GM23338 (cell line): ENCODE results near the gene TBC1D14. TPM values are rescaled to one million over a fixed set of nuclear protein-coding genes. Genes with fewer than 3 reads are reported as not detected.

Source experiments
- ATAC-seq: fragments of 200-7000 bp; cut with Tn5 transposase; 3 replicates; pipeline ENCODE4 v1.9.1; 2020
- DNase-seq: peaks from one replicate; pipeline ENCODE4 v3.0.0-alpha.2; 2015; ENCODE audit warnings: low spot score
- H2AFZ ChIP-seq: fragments of 200-600 bp; sonication (generic); 2 replicates; pipeline ENCODE4 v1.8.0; 2016; ENCODE audit warnings: antibody characterized with exemption, mild to moderate bottlenecking, moderate library complexity
- H3F3A ChIP-seq: fragments of 200-600 bp; sonication (generic); replicated peaks from 2 replicates; pipeline ENCODE4 v1.8.0; 2017; ENCODE audit warnings: antibody characterized with exemption, mixed run types, low read depth
- H3K27ac ChIP-seq: fragments of 200-600 bp; sonication (generic); 2 replicates; pipeline ENCODE4 v1.6.1; 2016; ENCODE audit warnings: low read depth
- H3K27me3 ChIP-seq: fragments of 200-600 bp; sonication (generic); 2 replicates; pipeline ENCODE4 v1.8.0; 2016; ENCODE audit warnings: mild to moderate bottlenecking, mixed run types, moderate library complexity; ENCODE audit not compliant: insufficient read depth
- H3K36me3 ChIP-seq: fragments of 200-600 bp; sonication (generic); 2 replicates; pipeline ENCODE4 v1.8.0; 2016; ENCODE audit warnings: mild to moderate bottlenecking; ENCODE audit not compliant: insufficient read depth
- H3K4me1 ChIP-seq: fragments of 200-600 bp; sonication (generic); 2 replicates; pipeline ENCODE4 v1.8.0; 2016; ENCODE audit warnings: mild to moderate bottlenecking, moderate library complexity; ENCODE audit not compliant: insufficient read depth
- H3K4me2 ChIP-seq: fragments of 200-600 bp; sonication (generic); 2 replicates; pipeline ENCODE4 v1.7.1; 2017; ENCODE audit warnings: mixed run types
- H3K4me3 ChIP-seq: fragments of 200-600 bp; sonication (generic); 2 replicates; pipeline ENCODE4 v1.6.1; 2016; ENCODE audit warnings: mixed run types
- H3K79me2 ChIP-seq: fragments of 200-600 bp; sonication (generic); replicated peaks from 2 replicates; pipeline ENCODE4 v1.8.0; 2017; ENCODE audit warnings: mild to moderate bottlenecking; ENCODE audit not compliant: insufficient read depth
- H3K9me2 ChIP-seq: fragments of 200-600 bp; sonication (generic); 2 replicates; pipeline ENCODE4 v1.8.0; 2017; ENCODE audit not compliant: insufficient read depth
- H4K20me1 ChIP-seq: fragments of 200-600 bp; sonication (generic); replicated peaks from 2 replicates; pipeline ENCODE4 v1.8.0; 2017; ENCODE audit warnings: mild to moderate bottlenecking; ENCODE audit not compliant: insufficient read depth
- H3K27ac Mint-ChIP-seq: 2 replicates; pipeline ENCODE4 v1.8.0; 2020; ENCODE audit warnings: inconsistent platforms, mild to moderate bottlenecking, moderate library complexity, mixed read lengths
- H3K27me3 Mint-ChIP-seq: 3 replicates; pipeline ENCODE4 v1.8.0; 2022; ENCODE audit warnings: low read depth, mild to moderate bottlenecking, moderate library complexity, mixed read lengths, inconsistent platforms; ENCODE audit not compliant: insufficient read depth, poor library complexity
- H3K36me3 Mint-ChIP-seq: 3 replicates; pipeline ENCODE4 v1.8.0; 2021; ENCODE audit warnings: low read depth, mild to moderate bottlenecking, inconsistent platforms, moderate library complexity, mixed read lengths
- H3K4me1 Mint-ChIP-seq: 3 replicates; pipeline ENCODE4 v1.8.0; 2020; ENCODE audit warnings: mild to moderate bottlenecking, inconsistent platforms, mixed read lengths
- H3K4me3 Mint-ChIP-seq: 3 replicates; pipeline ENCODE4 v1.8.0; 2021; ENCODE audit warnings: moderate library complexity, mild to moderate bottlenecking, inconsistent platforms, mixed read lengths
- H3K9me3 Mint-ChIP-seq: 3 replicates; pipeline ENCODE4 v1.8.0; 2020; ENCODE audit warnings: moderate library complexity, mild to moderate bottlenecking, inconsistent platforms, mixed read lengths
- CREB1 ChIP-seq: fragments of 250-450 bp; sonication (Bioruptor Pico); IDR thresholded peaks from 2 replicates; pipeline ENCODE4 v1.5.0; 2020; ENCODE audit warnings: low read depth, mild to moderate bottlenecking, moderate library complexity
- CTCF ChIP-seq, 2 experiments: fragments of 200-600 bp in 1 of 2; sonication (generic) in 1 of 2; conservative IDR thresholded peaks; 2 replicates each; pipeline versions ENCODE4 v1.5.1 to v1.6.1; 2016 to 2017; ENCODE audit warnings: antibody characterized with exemption in 2 of 2, low read depth in 2 of 2, mild to moderate bottlenecking in 2 of 2, moderate library complexity in 1 of 2
- ETS1 ChIP-seq: IDR thresholded peaks from 2 replicates; pipeline ENCODE4 v1.6.1; 2016; ENCODE audit warnings: antibody characterized with exemption
- EZH2 ChIP-seq: fragments of 200-600 bp; sonication (generic); IDR thresholded peaks from one replicate; pipeline ENCODE4 v1.8.0; 2017; ENCODE audit warnings: antibody characterized with exemption, mild to moderate bottlenecking, low read depth; ENCODE audit not compliant: unreplicated experiment
- EZH2phosphoT487 ChIP-seq: fragments of 200-600 bp; sonication (generic); IDR thresholded peaks from one replicate; pipeline ENCODE4 v1.8.1; 2018; ENCODE audit warnings: antibody characterized with exemption; ENCODE audit not compliant: unreplicated experiment
- JUNB ChIP-seq: IDR thresholded peaks from one replicate; pipeline ENCODE4 v1.6.1; 2016; ENCODE audit warnings: antibody characterized with exemption; ENCODE audit not compliant: unreplicated experiment
- NANOG ChIP-seq: IDR thresholded peaks from 2 replicates; pipeline ENCODE4 v1.6.1; 2016; ENCODE audit warnings: antibody characterized with exemption, borderline replicate concordance
- POLR2AphosphoS5 ChIP-seq: IDR thresholded peaks from 2 replicates; pipeline ENCODE4 v1.6.1; 2016; ENCODE audit warnings: antibody characterized with exemption, low read depth
- STAT1 ChIP-seq: IDR thresholded peaks from one replicate; pipeline ENCODE4 v1.6.1; 2016; ENCODE audit warnings: antibody characterized with exemption; ENCODE audit not compliant: unreplicated experiment
- ZNF114 ChIP-seq: fragments of 250-450 bp; sonication (Bioruptor Pico); IDR thresholded peaks from 2 replicates; pipeline ENCODE4 v1.5.0; 2020; ENCODE audit warnings: mild to moderate bottlenecking, moderate library complexity
- ZNF331 ChIP-seq: fragments of 250-450 bp; sonication (Bioruptor Pico); IDR thresholded peaks from 2 replicates; pipeline ENCODE4 v1.5.0; 2020; ENCODE audit warnings: low read depth, mild to moderate bottlenecking, moderate library complexity
- polyA plus RNA-seq: library from polyadenylated mRNA; unstranded; fragments of >200 nt; fragmentation: Nextera tagmentation; extraction: Ambion mirVana; gene quantifications from 2 replicates; pipeline ENCODE4 v1.2.1, GENCODE V29; 2016
- total RNA-seq: library from RNA; depleted of rRNA; stranded (reverse); fragments of >200 nt; shearing (Covaris generic); gene quantifications from 2 replicates; pipeline ENCODE4 v1.2.3, GENCODE V29; 2014
- TF ChIP-seq, protein P1 (sequence below): IDR thresholded peaks from one replicate; pipeline ENCODE4 v1.6.1; 2018; ENCODE audit warnings: antibody characterized with exemption; ENCODE audit not compliant: unreplicated experiment
- TF ChIP-seq, protein P2 (sequence below): fragments of 250-450 bp; sonication (Bioruptor Pico); IDR thresholded peaks from 2 replicates; pipeline ENCODE4 v1.5.0; 2020; ENCODE audit warnings: mild to moderate bottlenecking, moderate library complexity

Gene TBC1D14
- total and polyA plus RNA-seq, 2 experiments from 2014 or later = 18.2 to 59.7 TPM

DNA sequence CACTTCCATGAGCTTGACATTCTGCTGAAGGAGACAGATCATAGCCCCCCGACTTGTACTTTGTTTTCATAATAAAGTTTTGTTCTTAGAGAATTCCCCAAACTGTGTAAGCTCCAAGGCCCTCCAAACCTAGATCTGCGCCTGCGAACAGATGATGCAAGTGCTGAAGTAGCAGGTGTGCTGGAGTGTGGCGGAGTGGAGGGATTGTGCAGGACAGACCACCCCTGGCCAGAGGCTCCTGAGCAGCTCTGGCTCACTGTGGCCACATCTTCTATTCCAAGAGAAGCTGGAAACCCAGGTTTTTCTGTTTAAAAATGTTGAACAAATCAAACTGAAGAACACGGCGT lies 46.4 kb downstream of the TBC1D14 start:
- Histone ChIP-seq H3K79me2 (peaks cover 70% of the 10 kb centered on the region), H3K27ac (no peak overlapping the region), H2AFZ (no peak overlapping the region), H3K9me2 (no peaks in the 10 kb centered on the region), H3K27me3 (no peaks in the 10 kb centered on the region), H3K4me3 (no peak overlapping the region), H3K4me2 (no peak overlapping the region), H3K36me3 (no peaks in the 10 kb centered on the region), H4K20me1 (no peaks in the 10 kb centered on the region; the same call in 1 of the 2 replicates), H3F3A (no peaks in the 10 kb centered on the region), H3K4me1 (peaks cover 14% of the 10 kb centered on the region; the same call in 1 of the 2 replicates)
- H3K9me3 Mint-ChIP-seq = no peaks in the 10 kb centered on the region
- no peak for TF ChIP-seq ZNF114 (CRISPR knock-in tag)
- TF ChIP-seq EZH2phosphoT487 = no peak
- TF ChIP-seq, protein P1, sequence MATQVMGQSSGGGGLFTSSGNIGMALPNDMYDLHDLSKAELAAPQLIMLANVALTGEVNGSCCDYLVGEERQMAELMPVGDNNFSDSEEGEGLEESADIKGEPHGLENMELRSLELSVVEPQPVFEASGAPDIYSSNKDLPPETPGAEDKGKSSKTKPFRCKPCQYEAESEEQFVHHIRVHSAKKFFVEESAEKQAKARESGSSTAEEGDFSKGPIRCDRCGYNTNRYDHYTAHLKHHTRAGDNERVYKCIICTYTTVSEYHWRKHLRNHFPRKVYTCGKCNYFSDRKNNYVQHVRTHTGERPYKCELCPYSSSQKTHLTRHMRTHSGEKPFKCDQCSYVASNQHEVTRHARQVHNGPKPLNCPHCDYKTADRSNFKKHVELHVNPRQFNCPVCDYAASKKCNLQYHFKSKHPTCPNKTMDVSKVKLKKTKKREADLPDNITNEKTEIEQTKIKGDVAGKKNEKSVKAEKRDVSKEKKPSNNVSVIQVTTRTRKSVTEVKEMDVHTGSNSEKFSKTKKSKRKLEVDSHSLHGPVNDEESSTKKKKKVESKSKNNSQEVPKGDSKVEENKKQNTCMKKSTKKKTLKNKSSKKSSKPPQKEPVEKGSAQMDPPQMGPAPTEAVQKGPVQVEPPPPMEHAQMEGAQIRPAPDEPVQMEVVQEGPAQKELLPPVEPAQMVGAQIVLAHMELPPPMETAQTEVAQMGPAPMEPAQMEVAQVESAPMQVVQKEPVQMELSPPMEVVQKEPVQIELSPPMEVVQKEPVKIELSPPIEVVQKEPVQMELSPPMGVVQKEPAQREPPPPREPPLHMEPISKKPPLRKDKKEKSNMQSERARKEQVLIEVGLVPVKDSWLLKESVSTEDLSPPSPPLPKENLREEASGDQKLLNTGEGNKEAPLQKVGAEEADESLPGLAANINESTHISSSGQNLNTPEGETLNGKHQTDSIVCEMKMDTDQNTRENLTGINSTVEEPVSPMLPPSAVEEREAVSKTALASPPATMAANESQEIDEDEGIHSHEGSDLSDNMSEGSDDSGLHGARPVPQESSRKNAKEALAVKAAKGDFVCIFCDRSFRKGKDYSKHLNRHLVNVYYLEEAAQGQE = no peak
- no peak for TF ChIP-seq CTCF (conservative IDR thresholded peaks at IDR 0.05; ENCODE audit: low read depth in 2 of 2)
- TF ChIP-seq JUNB = no peak
- no peak for TF ChIP-seq ETS1
- no peak for TF ChIP-seq ZNF331 (CRISPR knock-in tag)
- TF ChIP-seq POLR2AphosphoS5 = no peak
- no peak for TF ChIP-seq NANOG
- TF ChIP-seq, protein P2, sequence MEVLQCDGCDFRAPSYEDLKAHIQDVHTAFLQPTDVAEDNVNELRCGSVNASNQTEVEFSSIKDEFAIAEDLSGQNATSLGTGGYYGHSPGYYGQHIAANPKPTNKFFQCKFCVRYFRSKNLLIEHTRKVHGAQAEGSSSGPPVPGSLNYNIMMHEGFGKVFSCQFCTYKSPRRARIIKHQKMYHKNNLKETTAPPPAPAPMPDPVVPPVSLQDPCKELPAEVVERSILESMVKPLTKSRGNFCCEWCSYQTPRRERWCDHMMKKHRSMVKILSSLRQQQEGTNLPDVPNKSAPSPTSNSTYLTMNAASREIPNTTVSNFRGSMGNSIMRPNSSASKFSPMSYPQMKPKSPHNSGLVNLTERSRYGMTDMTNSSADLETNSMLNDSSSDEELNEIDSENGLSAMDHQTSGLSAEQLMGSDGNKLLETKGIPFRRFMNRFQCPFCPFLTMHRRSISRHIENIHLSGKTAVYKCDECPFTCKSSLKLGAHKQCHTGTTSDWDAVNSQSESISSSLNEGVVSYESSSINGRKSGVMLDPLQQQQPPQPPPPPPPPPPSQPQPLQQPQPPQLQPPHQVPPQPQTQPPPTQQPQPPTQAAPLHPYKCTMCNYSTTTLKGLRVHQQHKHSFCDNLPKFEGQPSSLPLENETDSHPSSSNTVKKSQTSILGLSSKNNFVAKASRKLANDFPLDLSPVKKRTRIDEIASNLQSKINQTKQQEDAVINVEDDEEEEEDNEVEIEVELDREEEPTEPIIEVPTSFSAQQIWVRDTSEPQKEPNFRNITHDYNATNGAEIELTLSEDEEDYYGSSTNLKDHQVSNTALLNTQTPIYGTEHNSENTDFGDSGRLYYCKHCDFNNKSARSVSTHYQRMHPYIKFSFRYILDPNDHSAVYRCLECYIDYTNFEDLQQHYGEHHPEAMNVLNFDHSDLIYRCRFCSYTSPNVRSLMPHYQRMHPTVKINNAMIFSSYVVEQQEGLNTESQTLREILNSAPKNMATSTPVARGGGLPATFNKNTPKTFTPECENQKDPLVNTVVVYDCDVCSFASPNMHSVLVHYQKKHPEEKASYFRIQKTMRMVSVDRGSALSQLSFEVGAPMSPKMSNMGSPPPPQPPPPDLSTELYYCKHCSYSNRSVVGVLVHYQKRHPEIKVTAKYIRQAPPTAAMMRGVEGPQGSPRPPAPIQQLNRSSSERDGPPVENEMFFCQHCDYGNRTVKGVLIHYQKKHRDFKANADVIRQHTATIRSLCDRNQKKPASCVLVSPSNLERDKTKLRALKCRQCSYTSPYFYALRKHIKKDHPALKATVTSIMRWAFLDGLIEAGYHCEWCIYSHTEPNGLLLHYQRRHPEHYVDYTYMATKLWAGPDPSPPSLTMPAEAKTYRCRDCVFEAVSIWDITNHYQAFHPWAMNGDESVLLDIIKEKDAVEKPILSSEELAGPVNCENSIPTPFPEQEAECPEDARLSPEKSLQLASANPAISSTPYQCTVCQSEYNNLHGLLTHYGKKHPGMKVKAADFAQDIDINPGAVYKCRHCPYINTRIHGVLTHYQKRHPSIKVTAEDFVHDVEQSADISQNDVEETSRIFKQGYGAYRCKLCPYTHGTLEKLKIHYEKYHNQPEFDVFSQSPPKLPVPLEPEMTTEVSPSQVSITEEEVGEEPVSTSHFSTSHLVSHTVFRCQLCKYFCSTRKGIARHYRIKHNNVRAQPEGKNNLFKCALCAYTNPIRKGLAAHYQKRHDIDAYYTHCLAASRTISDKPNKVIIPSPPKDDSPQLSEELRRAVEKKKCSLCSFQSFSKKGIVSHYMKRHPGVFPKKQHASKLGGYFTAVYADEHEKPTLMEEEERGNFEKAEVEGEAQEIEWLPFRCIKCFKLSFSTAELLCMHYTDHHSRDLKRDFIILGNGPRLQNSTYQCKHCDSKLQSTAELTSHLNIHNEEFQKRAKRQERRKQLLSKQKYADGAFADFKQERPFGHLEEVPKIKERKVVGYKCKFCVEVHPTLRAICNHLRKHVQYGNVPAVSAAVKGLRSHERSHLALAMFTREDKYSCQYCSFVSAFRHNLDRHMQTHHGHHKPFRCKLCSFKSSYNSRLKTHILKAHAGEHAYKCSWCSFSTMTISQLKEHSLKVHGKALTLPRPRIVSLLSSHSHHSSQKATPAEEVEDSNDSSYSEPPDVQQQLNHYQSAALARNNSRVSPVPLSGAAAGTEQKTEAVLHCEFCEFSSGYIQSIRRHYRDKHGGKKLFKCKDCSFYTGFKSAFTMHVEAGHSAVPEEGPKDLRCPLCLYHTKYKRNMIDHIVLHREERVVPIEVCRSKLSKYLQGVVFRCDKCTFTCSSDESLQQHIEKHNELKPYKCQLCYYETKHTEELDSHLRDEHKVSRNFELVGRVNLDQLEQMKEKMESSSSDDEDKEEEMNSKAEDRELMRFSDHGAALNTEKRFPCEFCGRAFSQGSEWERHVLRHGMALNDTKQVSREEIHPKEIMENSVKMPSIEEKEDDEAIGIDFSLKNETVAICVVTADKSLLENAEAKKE (CRISPR knock-in tag) = no peak
- no peak for TF ChIP-seq EZH2
- no peak for TF ChIP-seq CREB1 (CRISPR knock-in tag)
- TF ChIP-seq STAT1 = no peak
- H3K4me1 Mint-ChIP-seq = peaks cover 52% of the 10 kb centered on the region
- peaks cover 19% of the 10 kb centered on the region for H3K27me3 Mint-ChIP-seq
- H3K4me3 Mint-ChIP-seq = no peak overlapping the region
- DNase-seq (no peak), ATAC-seq (no peak)
- H3K27ac Mint-ChIP-seq = peak overlapping the region; percentile 78; the same call in 1 of the 2 replicates
- H3K36me3 Mint-ChIP-seq = no peaks in the 10 kb centered on the region
